ENCODE measurements around the gene HCN3. TPM values are rescaled to one million over a fixed set of nuclear protein-coding genes. Genes with fewer than 3 reads are reported as not detected.

HCN3 gene
- polyA plus RNA-seq, 1 donor from 2014 or later = 53.2 TPM

DNA sequence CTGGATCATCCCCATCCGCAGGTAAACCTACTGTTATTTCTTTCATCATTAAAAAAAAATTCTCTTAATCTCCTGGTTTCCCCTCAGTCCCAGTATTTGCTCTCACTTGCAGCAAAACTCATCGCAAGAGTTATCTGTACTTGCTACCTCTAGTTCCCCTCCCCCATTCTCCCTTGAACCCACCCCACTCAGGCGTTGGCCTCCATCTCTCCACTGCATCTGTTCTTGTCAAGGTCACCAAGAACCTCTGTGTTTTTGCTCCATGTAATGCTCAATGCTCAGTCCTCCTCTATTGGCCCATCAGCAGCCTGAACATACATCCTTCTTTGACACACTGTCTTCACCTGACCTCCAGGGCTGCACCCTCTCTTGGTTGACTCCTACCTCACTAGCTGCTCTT lies 19.4 kb downstream of the HCN3 start:
- Histone ChIP-seq H3K36me3 (ENCODE audit: insufficient read depth, low read length) (no peaks in the 10 kb centered on the region), H3K4me2 (ENCODE audit: low read length) (no peak overlapping the region), H4K20me1 (ENCODE audit: insufficient read depth) (no peaks in the 10 kb centered on the region), H3K27me3 (ENCODE audit: insufficient read depth, low read depth, low read length) (peaks cover 27% of the 10 kb centered on the region), H3F3A (ENCODE audit: insufficient read depth, low read length, poor library complexity, severe bottlenecking) (no peaks in the 10 kb centered on the region), H3K79me2 (replicated peaks; ENCODE audit: insufficient read depth, low read length) (no peaks in the 10 kb centered on the region), H3K9ac (ENCODE audit: low read length) (no peak overlapping the region), H3K4me3 (ENCODE audit: low read length) (no peak overlapping the region), H3K9me3 (ENCODE audit: low read length) (no peaks in the 10 kb centered on the region), H3K9me2 (ENCODE audit: insufficient read depth, low read length) (no peaks in the 10 kb centered on the region), H3K27ac (ENCODE audit: low read length) (no peak overlapping the region), H2AFZ (ENCODE audit: low read depth, low read length) (no peak overlapping the region)
- TF ChIP-seq EP300 (conservative IDR thresholded peaks at IDR 0.05; ENCODE audit: poor library complexity, severe bottlenecking) (no peak), EZH2 (IDR thresholded peaks at IDR 0.05; ENCODE audit: borderline replicate concordance, insufficient read depth, low read length, poor library complexity, severe bottlenecking) (no peak), RAD21 (conservative IDR thresholded peaks at IDR 0.05) (no peak), TAF1 (IDR thresholded peaks at IDR 0.05; ENCODE audit: low read depth) (no peak), MXI1 (conservative IDR thresholded peaks at IDR 0.05; ENCODE audit: poor library complexity, severe bottlenecking) (no peak), POLR2AphosphoS5 (IDR thresholded peaks at IDR 0.05) (no peak), SMC3 (conservative IDR thresholded peaks at IDR 0.05; ENCODE audit: poor library complexity) (no peak)
- TF ChIP-seq, protein P1, sequence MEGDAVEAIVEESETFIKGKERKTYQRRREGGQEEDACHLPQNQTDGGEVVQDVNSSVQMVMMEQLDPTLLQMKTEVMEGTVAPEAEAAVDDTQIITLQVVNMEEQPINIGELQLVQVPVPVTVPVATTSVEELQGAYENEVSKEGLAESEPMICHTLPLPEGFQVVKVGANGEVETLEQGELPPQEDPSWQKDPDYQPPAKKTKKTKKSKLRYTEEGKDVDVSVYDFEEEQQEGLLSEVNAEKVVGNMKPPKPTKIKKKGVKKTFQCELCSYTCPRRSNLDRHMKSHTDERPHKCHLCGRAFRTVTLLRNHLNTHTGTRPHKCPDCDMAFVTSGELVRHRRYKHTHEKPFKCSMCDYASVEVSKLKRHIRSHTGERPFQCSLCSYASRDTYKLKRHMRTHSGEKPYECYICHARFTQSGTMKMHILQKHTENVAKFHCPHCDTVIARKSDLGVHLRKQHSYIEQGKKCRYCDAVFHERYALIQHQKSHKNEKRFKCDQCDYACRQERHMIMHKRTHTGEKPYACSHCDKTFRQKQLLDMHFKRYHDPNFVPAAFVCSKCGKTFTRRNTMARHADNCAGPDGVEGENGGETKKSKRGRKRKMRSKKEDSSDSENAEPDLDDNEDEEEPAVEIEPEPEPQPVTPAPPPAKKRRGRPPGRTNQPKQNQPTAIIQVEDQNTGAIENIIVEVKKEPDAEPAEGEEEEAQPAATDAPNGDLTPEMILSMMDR (IDR thresholded peaks at IDR 0.05; ENCODE audit: poor library complexity, severe bottlenecking) = no peak
- TF ChIP-seq, protein P2, sequence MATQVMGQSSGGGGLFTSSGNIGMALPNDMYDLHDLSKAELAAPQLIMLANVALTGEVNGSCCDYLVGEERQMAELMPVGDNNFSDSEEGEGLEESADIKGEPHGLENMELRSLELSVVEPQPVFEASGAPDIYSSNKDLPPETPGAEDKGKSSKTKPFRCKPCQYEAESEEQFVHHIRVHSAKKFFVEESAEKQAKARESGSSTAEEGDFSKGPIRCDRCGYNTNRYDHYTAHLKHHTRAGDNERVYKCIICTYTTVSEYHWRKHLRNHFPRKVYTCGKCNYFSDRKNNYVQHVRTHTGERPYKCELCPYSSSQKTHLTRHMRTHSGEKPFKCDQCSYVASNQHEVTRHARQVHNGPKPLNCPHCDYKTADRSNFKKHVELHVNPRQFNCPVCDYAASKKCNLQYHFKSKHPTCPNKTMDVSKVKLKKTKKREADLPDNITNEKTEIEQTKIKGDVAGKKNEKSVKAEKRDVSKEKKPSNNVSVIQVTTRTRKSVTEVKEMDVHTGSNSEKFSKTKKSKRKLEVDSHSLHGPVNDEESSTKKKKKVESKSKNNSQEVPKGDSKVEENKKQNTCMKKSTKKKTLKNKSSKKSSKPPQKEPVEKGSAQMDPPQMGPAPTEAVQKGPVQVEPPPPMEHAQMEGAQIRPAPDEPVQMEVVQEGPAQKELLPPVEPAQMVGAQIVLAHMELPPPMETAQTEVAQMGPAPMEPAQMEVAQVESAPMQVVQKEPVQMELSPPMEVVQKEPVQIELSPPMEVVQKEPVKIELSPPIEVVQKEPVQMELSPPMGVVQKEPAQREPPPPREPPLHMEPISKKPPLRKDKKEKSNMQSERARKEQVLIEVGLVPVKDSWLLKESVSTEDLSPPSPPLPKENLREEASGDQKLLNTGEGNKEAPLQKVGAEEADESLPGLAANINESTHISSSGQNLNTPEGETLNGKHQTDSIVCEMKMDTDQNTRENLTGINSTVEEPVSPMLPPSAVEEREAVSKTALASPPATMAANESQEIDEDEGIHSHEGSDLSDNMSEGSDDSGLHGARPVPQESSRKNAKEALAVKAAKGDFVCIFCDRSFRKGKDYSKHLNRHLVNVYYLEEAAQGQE (IDR thresholded peaks at IDR 0.05; ENCODE audit: borderline replicate concordance) = no peak

DNA sequence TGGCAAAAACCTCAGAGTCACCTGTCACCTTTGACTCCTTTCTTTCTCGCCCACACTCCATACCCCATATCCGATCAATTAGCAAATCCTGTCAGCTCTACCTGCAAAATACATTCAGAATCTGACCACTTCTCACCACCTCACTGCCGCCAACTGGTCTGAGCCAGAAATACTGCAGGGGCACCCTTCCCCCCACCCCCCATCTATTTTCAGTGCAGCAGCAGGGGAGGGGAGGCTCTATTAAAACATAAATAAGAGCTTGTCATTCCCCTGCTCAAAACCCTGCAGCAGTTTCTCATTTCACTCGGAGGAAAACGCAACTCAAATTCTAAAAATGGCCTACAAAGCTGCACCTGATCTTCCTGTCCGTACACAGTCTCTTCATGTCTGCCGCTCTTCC lies 20.1 kb downstream of the HCN3 start:
- H3K27ac ChIP-seq (ENCODE audit: low read length) = no peak overlapping the region
- no peaks in the 10 kb centered on the region for H3K79me2 ChIP-seq (replicated peaks; ENCODE audit: insufficient read depth, low read length)
- H3K9me3 ChIP-seq (ENCODE audit: low read length) = no peaks in the 10 kb centered on the region
- no peak overlapping the region for H3K9ac ChIP-seq (ENCODE audit: low read length)
- H3K36me3 ChIP-seq (ENCODE audit: insufficient read depth, low read length) = no peaks in the 10 kb centered on the region
- H3K4me2 ChIP-seq (ENCODE audit: low read length) = no peak overlapping the region
- peaks cover 27% of the 10 kb centered on the region for H3K27me3 ChIP-seq (ENCODE audit: insufficient read depth, low read depth, low read length)
- TF ChIP-seq, protein P2 (IDR thresholded peaks at IDR 0.05; ENCODE audit: borderline replicate concordance) = no peak
- TF ChIP-seq EP300 (conservative IDR thresholded peaks at IDR 0.05; ENCODE audit: poor library complexity, severe bottlenecking) (no peak), TAF1 (IDR thresholded peaks at IDR 0.05; ENCODE audit: low read depth) (no peak), MXI1 (conservative IDR thresholded peaks at IDR 0.05; ENCODE audit: poor library complexity, severe bottlenecking) (no peak), RAD21 (conservative IDR thresholded peaks at IDR 0.05) (no peak), EZH2 (IDR thresholded peaks at IDR 0.05; ENCODE audit: borderline replicate concordance, insufficient read depth, low read length, poor library complexity, severe bottlenecking) (no peak), POLR2AphosphoS5 (IDR thresholded peaks at IDR 0.05) (no peak), SMC3 (conservative IDR thresholded peaks at IDR 0.05; ENCODE audit: poor library complexity) (no peak)
- TF ChIP-seq, protein P1 (IDR thresholded peaks at IDR 0.05; ENCODE audit: poor library complexity, severe bottlenecking) = no peak
- H3F3A ChIP-seq (ENCODE audit: insufficient read depth, low read length, poor library complexity, severe bottlenecking) = no peaks in the 10 kb centered on the region
- no peak overlapping the region for H2AFZ ChIP-seq (ENCODE audit: low read depth, low read length)
- H4K20me1 ChIP-seq (ENCODE audit: insufficient read depth) = no peaks in the 10 kb centered on the region
- no peak overlapping the region for H3K4me3 ChIP-seq (ENCODE audit: low read length)
- no peaks in the 10 kb centered on the region for H3K9me2 ChIP-seq (ENCODE audit: insufficient read depth, low read length)
